Breast epithelium (tissue), 4 donors: ENCODE results near the gene ARHGAP21. TPM values are rescaled to one million over a fixed set of nuclear protein-coding genes. Genes with fewer than 3 reads are reported as not detected.

Experiments used
- DNase-seq, 2 donors: peaks; one replicate each; pipeline ENCODE4 v3.0.0-alpha.2; 2019; ENCODE audit warnings: low spot score in 2 of 2
- H3K27ac ChIP-seq, 2 donors: fragments of 200-600 bp; sonication (generic) in 1 of 2; one replicate each; pipeline ENCODE4 v1.5.1; 2016 to 2019; ENCODE audit warnings: mild to moderate bottlenecking in 1 of 2
- H3K27me3 ChIP-seq, 2 donors: fragments of 200-600 bp; sonication (generic) in 1 of 2; one replicate each; pipeline versions ENCODE4 v1.5.1 to v1.6.0; 2017 to 2019; ENCODE audit warnings: control low read depth in 1 of 2, mild to moderate bottlenecking in 1 of 2
- H3K36me3 ChIP-seq: fragments of 200-600 bp; one replicate; pipeline ENCODE4 v1.5.1; 2019
- H3K4me1 ChIP-seq, 2 donors: fragments of 200-600 bp; sonication (generic); one replicate each; pipeline ENCODE4 v1.5.1; 2016 to 2019; ENCODE audit warnings: control low read depth in 1 of 2
- H3K4me3 ChIP-seq, 3 donors: fragments of 200-600 bp; sonication (generic); 1 replicate in 2 of 3; 2 replicates in 1 of 3; pipeline ENCODE4 v1.5.1; 2016 to 2019; ENCODE audit warnings: mild to moderate bottlenecking in 3 of 3, moderate library complexity in 2 of 3
- H3K9me3 ChIP-seq, 2 donors: fragments of 200-600 bp; sonication (generic) in 1 of 2; one replicate each; pipeline ENCODE4 v1.5.1; 2016 to 2019; ENCODE audit warnings: control low read depth in 1 of 2
- POLR2A ChIP-seq: fragments of 450-650 bp; IDR thresholded peaks from one replicate; pipeline ENCODE4 v1.6.1; 2016; ENCODE audit warnings: antibody characterized with exemption, mild to moderate bottlenecking, moderate library complexity
- POLR2AphosphoS5 ChIP-seq, 3 donors: sonication (generic); formaldehyde crosslinking; IDR thresholded peaks; one replicate each; pipeline ENCODE4 v1.6.1; 2017; ENCODE audit warnings: antibody characterized with exemption in 3 of 3
- intact Hi-C: fragments of 100-400 bp; cut with DNase I; formaldehyde crosslinking; loops from one replicate; pipeline ENCODE4 v1.15.1; 2023; ENCODE audit warnings: low total_unique reads
- total RNA-seq, 3 donors: library from RNA; depleted of rRNA; stranded (reverse); fragments of >200 nt; gene quantifications; one replicate each; pipeline ENCODE4 v1.1.0, GENCODE V29; 2016
- TF ChIP-seq, protein P1 (sequence below), 3 donors: fragments of 450-650 bp; IDR thresholded peaks; one replicate each; pipeline ENCODE4 v1.5.1; 2016 to 2017; ENCODE audit warnings: antibody characterized with exemption in 3 of 3, mild to moderate bottlenecking in 3 of 3, moderate library complexity in 3 of 3

ARHGAP21 gene
- total RNA-seq, 3 donors from 2014 or later: 67.5 to 203 (median 105) TPM

DNA sequence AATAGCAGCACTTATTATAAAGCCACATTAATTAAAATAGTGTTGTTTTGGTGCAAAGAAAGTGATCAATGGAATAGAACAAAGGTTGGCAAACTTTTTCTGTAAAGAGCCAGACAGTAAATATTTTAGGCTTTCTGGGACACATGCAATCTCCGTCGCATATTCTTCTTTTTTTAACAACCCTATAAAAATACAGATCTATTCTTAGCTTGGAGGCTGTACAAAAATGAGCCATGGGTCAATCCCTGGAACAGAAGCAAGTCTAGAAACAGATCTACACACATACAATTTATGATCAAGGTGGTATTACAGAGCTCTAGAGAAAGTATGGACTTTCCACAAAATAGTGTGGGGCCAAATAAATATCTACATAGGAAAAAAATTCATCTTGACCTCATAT, 71.8 kb downstream of the ARHGAP21 start:
- Histone ChIP-seq H3K27me3 (no peaks in the 10 kb centered on the region), H3K36me3 (no peaks in the 10 kb centered on the region), H3K4me1 (no peaks in the 10 kb centered on the region), H3K4me3 (no peak overlapping the region), H3K27ac (no peak overlapping the region), H3K9me3 (no peaks in the 10 kb centered on the region)
- TF ChIP-seq POLR2A (no peak), POLR2AphosphoS5 (IDR thresholded peaks at IDR 0.05) (no peak)
- TF ChIP-seq, protein P1, sequence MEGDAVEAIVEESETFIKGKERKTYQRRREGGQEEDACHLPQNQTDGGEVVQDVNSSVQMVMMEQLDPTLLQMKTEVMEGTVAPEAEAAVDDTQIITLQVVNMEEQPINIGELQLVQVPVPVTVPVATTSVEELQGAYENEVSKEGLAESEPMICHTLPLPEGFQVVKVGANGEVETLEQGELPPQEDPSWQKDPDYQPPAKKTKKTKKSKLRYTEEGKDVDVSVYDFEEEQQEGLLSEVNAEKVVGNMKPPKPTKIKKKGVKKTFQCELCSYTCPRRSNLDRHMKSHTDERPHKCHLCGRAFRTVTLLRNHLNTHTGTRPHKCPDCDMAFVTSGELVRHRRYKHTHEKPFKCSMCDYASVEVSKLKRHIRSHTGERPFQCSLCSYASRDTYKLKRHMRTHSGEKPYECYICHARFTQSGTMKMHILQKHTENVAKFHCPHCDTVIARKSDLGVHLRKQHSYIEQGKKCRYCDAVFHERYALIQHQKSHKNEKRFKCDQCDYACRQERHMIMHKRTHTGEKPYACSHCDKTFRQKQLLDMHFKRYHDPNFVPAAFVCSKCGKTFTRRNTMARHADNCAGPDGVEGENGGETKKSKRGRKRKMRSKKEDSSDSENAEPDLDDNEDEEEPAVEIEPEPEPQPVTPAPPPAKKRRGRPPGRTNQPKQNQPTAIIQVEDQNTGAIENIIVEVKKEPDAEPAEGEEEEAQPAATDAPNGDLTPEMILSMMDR (IDR thresholded peaks at IDR 0.05): no peak
- intact Hi-C loops: no loop called here
- DNase-seq: no peak

DNA sequence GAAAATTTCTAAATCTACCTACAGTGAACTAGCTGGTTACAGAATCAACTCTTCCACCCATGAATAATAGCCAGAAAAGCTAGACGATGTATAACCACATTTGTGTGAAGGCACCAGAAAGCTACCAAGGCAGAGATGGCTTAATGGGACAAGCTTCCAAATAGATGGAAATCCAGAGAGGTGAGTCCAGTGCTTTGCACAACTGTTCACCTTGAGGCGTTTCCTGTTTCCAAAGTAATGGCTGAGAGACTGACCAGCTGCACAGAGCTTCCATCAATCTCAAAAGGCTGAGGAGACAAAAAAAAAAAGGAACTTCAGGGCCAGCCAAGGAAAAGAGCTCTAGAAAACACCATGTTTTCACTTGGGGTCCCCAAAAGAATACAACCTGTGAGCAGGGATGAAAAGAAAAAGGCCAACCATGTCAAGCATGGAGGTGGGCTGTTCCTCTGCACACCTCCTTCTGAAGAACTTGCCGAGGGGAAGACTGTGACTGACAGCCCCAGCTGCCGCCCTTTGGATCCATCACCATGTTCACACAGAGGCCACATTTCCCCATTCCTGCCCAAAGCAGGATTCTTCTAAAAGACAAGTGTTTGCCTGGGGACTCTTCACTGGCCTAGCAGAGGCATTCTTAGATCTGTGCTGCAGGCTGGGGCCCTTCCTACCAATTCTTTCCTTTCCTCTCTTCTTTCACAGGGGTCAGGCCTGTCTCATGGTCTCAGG, 72.9 kb downstream of the ARHGAP21 start:
- Histone ChIP-seq H3K36me3 (no peaks in the 10 kb centered on the region), H3K27ac (no peak overlapping the region), H3K4me3 (no peak overlapping the region), H3K27me3 (no peaks in the 10 kb centered on the region), H3K4me1 (no peaks in the 10 kb centered on the region), H3K9me3 (no peaks in the 10 kb centered on the region)
- TF ChIP-seq POLR2AphosphoS5 (IDR thresholded peaks at IDR 0.05): no peak
- no peak for TF ChIP-seq POLR2A
- TF ChIP-seq, protein P1 (IDR thresholded peaks at IDR 0.05): no peak
- intact Hi-C loops: no loop called here
- no peak for DNase-seq

DNA sequence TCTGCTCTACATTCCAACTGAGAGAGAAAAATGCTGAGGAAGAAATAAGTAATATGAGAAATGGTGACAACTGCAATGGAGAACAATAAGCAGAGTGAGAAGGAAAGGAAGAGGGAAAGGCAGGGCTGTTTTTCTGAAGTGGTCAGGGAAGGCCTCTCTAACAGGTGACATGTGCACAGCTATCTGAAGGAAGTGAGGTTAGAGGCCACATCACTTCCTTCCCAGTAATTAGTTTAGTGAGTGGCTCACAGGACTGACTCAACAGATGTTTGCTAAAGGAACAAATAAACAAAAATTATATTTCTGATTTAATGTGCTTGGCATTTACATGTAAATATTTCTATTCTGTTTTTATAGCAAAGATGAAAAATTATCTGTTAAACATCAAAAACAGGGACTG, 77.9 kb downstream of the ARHGAP21 start:
- intact Hi-C loops: no loop called here
- no peak overlapping the region for H3K27ac ChIP-seq
- no peaks in the 10 kb centered on the region for H3K9me3 ChIP-seq
- no peak for TF ChIP-seq POLR2A
- TF ChIP-seq, protein P1 (IDR thresholded peaks at IDR 0.05): no peak
- no peak for TF ChIP-seq POLR2AphosphoS5 (IDR thresholded peaks at IDR 0.05)
- no peak overlapping the region for H3K4me3 ChIP-seq
- H3K27me3 ChIP-seq: no peaks in the 10 kb centered on the region
- H3K36me3 ChIP-seq: no peaks in the 10 kb centered on the region
- DNase-seq: no peak
- peaks cover 0 to 5% of the 10 kb centered on the region in 2 donors for H3K4me1 ChIP-seq

DNA sequence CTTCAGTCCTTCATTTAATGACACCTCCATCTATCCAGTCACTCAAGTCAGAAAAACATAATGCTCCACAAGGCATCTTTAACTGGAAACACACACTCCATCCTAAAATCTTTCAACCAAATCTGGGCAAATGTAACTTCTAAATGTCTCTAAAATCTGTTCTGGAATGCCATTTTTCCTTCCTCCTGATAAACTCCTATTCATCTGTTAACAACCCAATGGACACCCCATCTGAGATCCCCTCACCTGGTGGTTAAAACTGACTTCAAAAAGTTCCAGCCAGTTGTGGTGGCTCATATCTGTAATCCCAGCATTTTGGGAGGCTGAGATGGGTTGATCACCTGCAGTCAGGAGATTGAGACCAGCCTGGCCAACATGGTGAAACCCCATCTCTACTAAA, 78.7 kb downstream of the ARHGAP21 start:
- H3K4me1 ChIP-seq: peaks cover 0 to 5% of the 10 kb centered on the region in 2 donors
- no peak overlapping the region for H3K4me3 ChIP-seq
- TF ChIP-seq POLR2AphosphoS5 (IDR thresholded peaks at IDR 0.05) (no peak), POLR2A (no peak)
- TF ChIP-seq, protein P1 (IDR thresholded peaks at IDR 0.05): no peak
- no peak for DNase-seq
- no peak overlapping the region for H3K27ac ChIP-seq
- intact Hi-C loops: no loop called here
- H3K36me3 ChIP-seq: no peaks in the 10 kb centered on the region
- H3K9me3 ChIP-seq: no peaks in the 10 kb centered on the region
- H3K27me3 ChIP-seq: no peaks in the 10 kb centered on the region

DNA sequence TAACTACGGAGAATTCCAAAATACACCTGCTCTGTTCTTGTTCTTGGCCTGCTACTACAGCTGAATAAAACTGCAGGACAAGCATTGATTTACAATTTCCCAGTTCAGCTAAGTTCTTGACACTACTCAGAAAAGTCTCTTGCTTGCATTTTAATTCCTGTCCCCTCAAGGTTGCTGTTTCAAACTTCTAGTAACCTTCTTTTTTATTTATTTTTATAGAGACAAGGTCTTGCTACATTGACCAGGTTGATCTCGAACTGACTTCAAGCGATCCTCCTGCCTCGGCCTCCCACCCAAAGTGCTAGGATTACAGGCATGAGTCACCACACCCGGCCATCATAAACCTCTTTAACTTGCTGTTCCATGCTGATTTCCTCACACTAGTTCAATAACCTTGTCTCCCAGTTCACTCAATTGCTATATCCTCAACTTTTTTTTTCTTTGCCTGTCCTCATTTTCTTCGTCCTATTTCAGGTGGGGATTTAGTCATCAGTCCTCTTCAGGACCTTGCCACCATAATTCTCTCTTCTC, 79.9 kb downstream of the ARHGAP21 start:
- Histone ChIP-seq H3K4me1 (peaks cover 0 to 5% of the 10 kb centered on the region in 2 donors), H3K4me3 (no peak overlapping the region), H3K27me3 (no peaks in the 10 kb centered on the region), H3K9me3 (no peaks in the 10 kb centered on the region), H3K36me3 (no peaks in the 10 kb centered on the region), H3K27ac (no peak overlapping the region)
- intact Hi-C loops: no loop called here
- TF ChIP-seq POLR2AphosphoS5 (IDR thresholded peaks at IDR 0.05): no peak
- TF ChIP-seq, protein P1 (IDR thresholded peaks at IDR 0.05): no peak
- no peak for TF ChIP-seq POLR2A
- DNase-seq: no peak
